MM.1S (cell line): Measurements from ENCODE around the gene ADGRL3.

ENCODE experiments used
- DNase-seq: peaks from one replicate; pipeline ENCODE4 v3.0.0-alpha.2; 2015
- H2AFZ ChIP-seq: fragments of 300-600 bp; sonication (generic); 2 replicates; pipeline ENCODE4 v1.6.0; 2016; ENCODE audit warnings: antibody characterized with exemption, low read length
- H3F3A ChIP-seq: fragments of 300-600 bp; sonication (generic); 2 replicates; pipeline ENCODE4 v1.6.1; 2016; ENCODE audit warnings: mild to moderate bottlenecking, antibody characterized with exemption, low read length, moderate library complexity, mixed read lengths; ENCODE audit not compliant: insufficient read depth
- H3K27ac ChIP-seq: fragments of 300-600 bp; sonication (generic); 2 replicates; pipeline ENCODE4 v1.5.1; 2016; ENCODE audit warnings: mild to moderate bottlenecking, low read length
- H3K27me3 ChIP-seq: fragments of 300-600 bp; sonication (generic); replicated peaks from 2 replicates; pipeline ENCODE4 v1.6.0; 2016; ENCODE audit warnings: low read length; ENCODE audit not compliant: insufficient read depth
- H3K36me3 ChIP-seq: fragments of 300-600 bp; sonication (generic); replicated peaks from 2 replicates; pipeline ENCODE4 v1.6.1; 2016; ENCODE audit warnings: mild to moderate bottlenecking, low read length, mixed read lengths; ENCODE audit not compliant: insufficient read depth
- H3K4me1 ChIP-seq: fragments of 300-600 bp; sonication (generic); 2 replicates; pipeline ENCODE4 v1.6.1; 2016; ENCODE audit warnings: low read length, mixed read lengths
- H3K4me2 ChIP-seq: fragments of 300-600 bp; sonication (generic); 2 replicates; pipeline ENCODE4 v1.6.0; 2016; ENCODE audit warnings: low read depth, low read length
- H3K4me3 ChIP-seq: fragments of 300-600 bp; sonication (generic); 2 replicates; pipeline ENCODE4 v1.5.1; 2016; ENCODE audit warnings: low read length, mixed read lengths
- H3K79me2 ChIP-seq: fragments of 300-600 bp; sonication (generic); 2 replicates; pipeline ENCODE4 v1.6.1; 2016; ENCODE audit warnings: mixed run types, low read length, mixed read lengths
- H3K9ac ChIP-seq: fragments of 300-600 bp; sonication (generic); 2 replicates; pipeline ENCODE4 v1.6.1; 2016; ENCODE audit warnings: low read length, mixed read lengths
- H3K9me2 ChIP-seq: fragments of 300-600 bp; sonication (generic); replicated peaks from 2 replicates; pipeline ENCODE4 v1.6.1; 2016; ENCODE audit warnings: mild to moderate bottlenecking, low read length, mixed read lengths; ENCODE audit not compliant: insufficient read depth
- H3K9me3 ChIP-seq: fragments of 300-600 bp; sonication (generic); replicated peaks from 2 replicates; pipeline ENCODE4 v1.6.1; 2016; ENCODE audit warnings: mild to moderate bottlenecking, low read length, mixed read lengths; ENCODE audit not compliant: insufficient read depth
- H4K20me1 ChIP-seq: fragments of 300-600 bp; sonication (generic); 2 replicates; pipeline ENCODE4 v1.6.1; 2016; ENCODE audit warnings: mild to moderate bottlenecking, low read length, moderate library complexity, mixed read lengths; ENCODE audit not compliant: insufficient read depth
- CTCF ChIP-seq: fragments of 300-600 bp; sonication (generic); IDR thresholded peaks from 2 replicates; pipeline ENCODE4 v1.5.1; 2016; ENCODE audit warnings: antibody characterized with exemption, low read length, mixed read lengths
- EZH2 ChIP-seq: fragments of 300-600 bp; sonication (generic); optimal IDR thresholded peaks from 2 replicates; pipeline ENCODE3; 2017; ENCODE audit warnings: low read depth, mild to moderate bottlenecking, antibody characterized with exemption, low read length, mixed read lengths
- EZH2phosphoT487 ChIP-seq: fragments of 300-600 bp; sonication (generic); IDR thresholded peaks from 2 replicates; pipeline ENCODE4 v1.6.1; 2018; ENCODE audit warnings: antibody characterized with exemption, low read length

ADGRL3 gene

GRCh38 chr4:61909031-61909430 is 708.9 kb downstream of the ADGRL3 start:
- no peak overlapping the region for H3K9ac ChIP-seq
- TF ChIP-seq EZH2 = no peak
- no peak for TF ChIP-seq EZH2phosphoT487
- TF ChIP-seq CTCF = no peak
- H3K36me3 ChIP-seq = no peaks in the 10 kb centered on the region
- no peaks in the 10 kb centered on the region for H3K9me2 ChIP-seq
- H4K20me1 ChIP-seq = no peaks in the 10 kb centered on the region
- no peak overlapping the region for H2AFZ ChIP-seq
- DNase-seq = no peak
- H3K9me3 ChIP-seq = no peaks in the 10 kb centered on the region
- no peak overlapping the region for H3K4me2 ChIP-seq
- no peaks in the 10 kb centered on the region for H3K79me2 ChIP-seq
- no peak overlapping the region for H3K4me3 ChIP-seq
- no peak overlapping the region for H3K27ac ChIP-seq
- H3K27me3 ChIP-seq = no peaks in the 10 kb centered on the region
- H3F3A ChIP-seq = no peaks in the 10 kb centered on the region
- H3K4me1 ChIP-seq = no peaks in the 10 kb centered on the region

GRCh38 chr4:61911313-61911756 is 711.2 kb downstream of the ADGRL3 start:
- H2AFZ ChIP-seq = no peak overlapping the region
- H3K27ac ChIP-seq = no peak overlapping the region
- H3K4me1 ChIP-seq = no peaks in the 10 kb centered on the region
- no peak for TF ChIP-seq CTCF
- no peak for TF ChIP-seq EZH2phosphoT487
- no peak for TF ChIP-seq EZH2
- no peak overlapping the region for H3K9ac ChIP-seq
- H3K9me2 ChIP-seq = no peaks in the 10 kb centered on the region
- no peaks in the 10 kb centered on the region for H3K36me3 ChIP-seq
- no peaks in the 10 kb centered on the region for H3K9me3 ChIP-seq
- H3K4me3 ChIP-seq = no peak overlapping the region
- H3K79me2 ChIP-seq = no peaks in the 10 kb centered on the region
- no peaks in the 10 kb centered on the region for H4K20me1 ChIP-seq
- no peaks in the 10 kb centered on the region for H3K27me3 ChIP-seq
- DNase-seq = no peak
- no peak overlapping the region for H3K4me2 ChIP-seq
- no peaks in the 10 kb centered on the region for H3F3A ChIP-seq

- H3K4me1 ChIP-seq = no peaks in the 10 kb centered on the region
- no peak overlapping the region for H2AFZ ChIP-seq
- no peak overlapping the region for H3K4me3 ChIP-seq
- no peak for DNase-seq
- no peaks in the 10 kb centered on the region for H3K36me3 ChIP-seq
- H3K9ac ChIP-seq = no peak overlapping the region
- no peaks in the 10 kb centered on the region for H3K9me3 ChIP-seq
- no peaks in the 10 kb centered on the region for H3K9me2 ChIP-seq
- H3F3A ChIP-seq = no peaks in the 10 kb centered on the region
- no peak overlapping the region for H3K4me2 ChIP-seq
- no peaks in the 10 kb centered on the region for H4K20me1 ChIP-seq
- no peaks in the 10 kb centered on the region for H3K79me2 ChIP-seq
- TF ChIP-seq CTCF (no peak), EZH2phosphoT487 (no peak), EZH2 (no peak)
- H3K27me3 ChIP-seq = no peaks in the 10 kb centered on the region
- H3K27ac ChIP-seq = no peak overlapping the region
Observed at GRCh38 chr4:61913619-61914018, 713.5 kb downstream of the ADGRL3 start.
